Hepatic stellate cell (primary cell): ENCODE results near the gene LPO.

Source experiments
- DNase-seq: peaks from one replicate; pipeline ENCODE4 v3.0.0; 2011; ENCODE audit warnings: low spot score

The LPO gene

GRCh38 chr17:58262149-58262548, 23.8 kb downstream of the LPO start:
- no peak for DNase-seq

GRCh38 chr17:58263773-58264172, 25.4 kb downstream of the LPO start:
- DNase-seq: no peak

- no peak for DNase-seq
Measured at GRCh38 chr17:58264407-58265103, 26.2 kb downstream of the LPO start.

GRCh38 chr17:58265271-58265670, 26.9 kb downstream of the LPO start:
- no peak for DNase-seq

- DNase-seq: no peak
Measured at GRCh38 chr17:58265902-58266875, 27.8 kb downstream of the LPO start.

GRCh38 chr17:58267347-58268324, 29.3 kb downstream of the LPO start:
- DNase-seq: no peak

- no peak for DNase-seq
Measured at GRCh38 chr17:58268326-58268725, 29.9 kb downstream of the LPO start.

GRCh38 chr17:58268774-58269556, 30.6 kb downstream of the LPO start:
- no peak for DNase-seq

- DNase-seq: no peak
Measured at GRCh38 chr17:58269557-58270291, 31.3 kb downstream of the LPO start.

GRCh38 chr17:58270476-58271215, 32.3 kb downstream of the LPO start:
- DNase-seq: no peak

GRCh38 chr17:58271216-58271931, 33.0 kb downstream of the LPO start:
- no peak for DNase-seq

GRCh38 chr17:58272367-58273280, 34.2 kb downstream of the LPO start:
- DNase-seq: no peak

- no peak for DNase-seq
Measured at GRCh38 chr17:58273453-58274104, 35.2 kb downstream of the LPO start.

- no peak for DNase-seq
Measured at GRCh38 chr17:58275417-58275816, 37.0 kb downstream of the LPO start.

- no peak for DNase-seq
Measured at GRCh38 chr17:58276423-58276822, 38.0 kb downstream of the LPO start.

- DNase-seq: no peak
Measured at GRCh38 chr17:58277107-58277801, 38.9 kb downstream of the LPO start.
